Renal pelvis (tissue), 4 donors: ENCODE measurements around the gene TMEM119. TPM values are rescaled to one million over a fixed set of nuclear protein-coding genes. Genes with fewer than 3 reads are reported as not detected.
"Not testable (repeated sequence)": the region's sequence is repeated elsewhere in the genome, so short reads cannot be mapped to it uniquely, and the experiment has no call there.

Experiments
- DNase-seq: peaks from one replicate; pipeline ENCODE4 v3.0.0-alpha.2; 2013
- polyA plus RNA-seq, 3 donors: library from polyadenylated mRNA; unstranded; fragments of 120-200 nt; gene quantifications; one replicate each; pipeline ENCODE4 v1.2.1, GENCODE V29; 2013; ENCODE audit not compliant: insufficient read length in 3 of 3

TMEM119 gene
- polyA plus RNA-seq, 3 donors, result 15.3 to 25.2 (median 16.7) TPM

DNA sequence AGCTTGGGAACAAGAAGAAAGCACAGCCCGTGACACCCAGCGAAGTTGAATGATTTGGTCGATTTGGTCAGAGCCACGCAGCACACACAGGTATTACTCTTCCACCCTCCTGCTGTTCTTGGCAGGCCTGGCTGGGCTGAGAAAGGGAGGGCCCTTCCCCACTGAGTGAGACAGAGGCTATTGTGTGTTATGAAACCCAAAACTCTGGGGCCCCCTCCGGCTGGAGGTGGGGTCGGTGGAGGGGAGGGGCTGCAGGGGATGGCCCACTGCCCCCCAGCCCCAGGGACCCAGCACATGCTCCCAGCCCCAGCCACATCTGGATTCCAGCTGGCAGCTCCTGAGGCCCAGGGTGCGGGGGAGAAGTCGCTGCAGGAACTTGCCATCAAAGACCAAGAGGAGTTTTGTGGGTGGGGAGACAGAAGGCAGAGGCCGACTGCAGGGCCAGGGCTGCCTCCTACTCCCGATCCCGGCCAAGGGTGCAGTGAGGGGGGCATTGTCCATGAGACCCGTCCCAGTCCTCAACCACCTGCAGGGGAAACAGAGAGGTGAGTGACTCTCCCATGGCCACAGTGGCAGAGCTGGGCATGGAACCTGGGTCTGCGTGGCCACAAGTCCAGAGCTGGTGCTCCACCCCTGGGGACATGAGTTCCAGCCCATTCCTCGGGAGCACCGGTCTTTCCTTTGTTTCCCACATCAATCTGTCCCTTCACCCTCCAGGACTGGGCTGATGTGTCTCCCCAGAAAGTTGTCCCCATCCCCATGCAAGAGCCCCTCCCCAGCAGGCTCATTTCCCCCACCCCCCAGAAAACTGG is 8.7 kb downstream of the TMEM119 start:
- DNase-seq, result peak; percentile 62

DNA sequence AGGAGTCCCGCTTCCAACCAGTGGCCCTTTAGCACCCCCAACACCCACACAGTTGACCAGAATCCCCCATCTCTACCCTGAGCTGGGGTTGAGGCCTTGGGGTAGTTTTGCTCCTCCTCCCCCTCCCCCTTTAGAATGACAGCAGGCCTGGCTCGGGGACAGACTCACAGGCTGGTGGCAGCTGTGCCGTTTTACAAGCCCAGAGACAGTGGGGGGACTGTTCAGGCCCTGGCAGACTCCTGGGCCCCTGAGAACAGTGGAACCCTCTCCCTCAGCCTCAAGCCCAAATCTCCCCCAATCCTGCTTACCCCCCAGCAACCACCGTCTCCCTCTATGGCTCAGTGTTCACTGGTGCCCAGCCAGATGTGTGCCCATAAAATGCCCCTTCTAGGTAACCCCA is 10.1 kb downstream of the TMEM119 start:
- no peak for DNase-seq

GRCh38 chr12:108586306-108586705 is 11.6 kb downstream of the TMEM119 start:
- no peak for DNase-seq

GRCh38 chr12:108585864-108586263 is 12.0 kb downstream of the TMEM119 start:
- DNase-seq, result no peak

DNA sequence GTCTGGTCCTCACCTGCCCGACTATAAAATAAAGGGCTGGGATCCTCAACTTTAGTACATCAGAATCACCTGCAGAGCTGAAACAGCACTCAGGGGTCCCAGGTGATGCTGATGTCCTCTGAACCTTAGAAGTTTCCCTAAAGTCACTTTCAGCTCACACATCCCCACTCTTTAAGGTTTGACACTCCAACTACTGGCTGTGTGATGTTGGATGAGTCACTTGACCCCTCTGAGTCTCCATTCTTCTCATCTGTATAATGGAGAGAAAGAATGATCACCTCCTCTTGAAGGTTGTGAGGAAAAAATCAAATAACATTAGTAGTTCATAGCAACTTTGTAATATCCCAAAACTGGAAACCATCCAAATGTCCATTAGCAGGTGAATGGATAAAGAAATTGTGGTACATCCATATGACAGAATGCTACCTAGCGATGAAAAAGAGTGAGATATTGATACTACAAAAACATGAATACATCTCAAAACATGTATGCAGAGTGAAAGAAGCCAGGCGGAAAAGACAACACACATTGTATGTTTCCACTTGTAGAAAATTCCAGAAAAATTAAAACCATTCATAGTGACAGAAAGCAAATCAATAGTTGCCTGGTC is 13.3 kb downstream of the TMEM119 start:
- DNase-seq, result no peak

DNA sequence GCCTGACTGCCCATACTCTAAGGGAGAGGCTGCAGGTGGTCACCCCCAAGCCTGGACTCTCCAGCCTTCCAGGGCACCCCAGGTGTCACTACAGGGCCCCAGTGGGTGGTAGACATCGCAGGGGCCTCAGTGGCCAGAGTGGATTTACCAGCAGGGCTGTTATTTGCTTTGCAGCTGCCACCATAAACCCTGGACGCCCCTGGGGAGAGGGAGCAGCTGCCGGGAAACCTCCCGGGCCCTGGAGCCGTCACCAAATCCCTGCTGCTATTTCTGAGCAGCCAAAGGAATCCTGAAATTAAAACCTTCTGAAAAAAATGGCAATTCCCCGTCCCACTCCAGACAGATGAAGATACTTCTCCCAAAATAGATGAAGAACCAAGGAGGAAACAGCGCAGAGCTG is 13.9 kb downstream of the TMEM119 start:
- no peak for DNase-seq

- DNase-seq, result no peak
Measured at GRCh38 chr12:108582978-108583770, 14.7 kb downstream of the TMEM119 start.

DNA sequence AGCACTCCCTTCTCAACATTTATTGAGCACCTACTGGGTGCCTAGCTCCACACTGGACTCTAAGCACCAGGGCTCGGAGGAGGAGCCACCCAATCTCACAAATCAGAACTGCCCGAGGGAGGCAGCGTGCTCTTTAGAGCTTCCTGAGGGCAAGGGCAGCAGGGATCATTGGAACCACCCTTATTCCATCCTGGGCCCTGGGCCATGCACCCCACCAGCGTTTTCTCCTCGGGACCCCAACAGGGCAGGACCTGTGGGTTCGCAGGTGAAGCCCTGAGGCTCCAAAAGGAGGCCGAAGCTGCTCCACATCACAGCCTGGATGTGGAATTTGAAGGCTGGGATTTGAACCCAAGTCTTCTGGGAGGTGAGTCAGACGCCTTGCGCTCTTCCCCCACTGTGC is 15.4 kb downstream of the TMEM119 start:
- DNase-seq, result no peak

- DNase-seq, result no peak
Measured at GRCh38 chr12:108581311-108582227, 16.3 kb downstream of the TMEM119 start.

DNA sequence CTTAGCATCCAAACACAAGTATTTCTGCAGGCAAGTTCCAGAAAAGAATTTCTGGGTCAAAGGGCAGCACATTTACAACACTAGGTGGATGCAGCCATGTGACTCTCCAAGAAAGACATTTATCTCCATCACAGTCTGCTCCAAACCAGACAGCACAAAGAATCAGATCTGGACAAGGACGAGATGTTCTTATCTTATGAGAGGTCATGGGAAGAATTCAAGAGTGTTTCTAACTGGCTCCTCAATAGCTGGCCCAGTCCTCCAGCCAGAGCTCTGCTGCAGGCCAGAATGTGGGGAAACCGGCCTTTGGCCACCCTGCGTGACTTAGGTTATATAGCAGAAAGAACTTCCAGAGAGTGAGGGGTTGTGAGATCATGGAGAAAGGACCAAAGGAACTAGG is 17.4 kb downstream of the TMEM119 start:
- no peak for DNase-seq

DNA sequence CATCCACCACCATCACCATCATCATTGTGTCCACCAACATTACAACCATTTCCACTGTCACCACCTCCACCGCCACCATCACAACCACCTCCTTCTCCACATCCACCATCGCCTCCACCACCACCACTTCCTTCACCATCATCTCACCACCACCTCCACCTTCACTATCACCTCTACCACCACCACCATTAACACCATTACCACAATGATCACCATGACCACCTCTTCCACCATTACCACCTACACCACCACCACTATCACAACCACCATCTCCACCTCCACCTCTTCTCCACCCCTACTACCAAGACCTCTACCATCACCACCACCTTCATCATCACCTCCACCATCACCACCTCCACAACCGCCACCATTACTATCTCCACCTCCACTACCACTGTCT is 19.1 kb downstream of the TMEM119 start:
- DNase-seq, result no peak

DNA sequence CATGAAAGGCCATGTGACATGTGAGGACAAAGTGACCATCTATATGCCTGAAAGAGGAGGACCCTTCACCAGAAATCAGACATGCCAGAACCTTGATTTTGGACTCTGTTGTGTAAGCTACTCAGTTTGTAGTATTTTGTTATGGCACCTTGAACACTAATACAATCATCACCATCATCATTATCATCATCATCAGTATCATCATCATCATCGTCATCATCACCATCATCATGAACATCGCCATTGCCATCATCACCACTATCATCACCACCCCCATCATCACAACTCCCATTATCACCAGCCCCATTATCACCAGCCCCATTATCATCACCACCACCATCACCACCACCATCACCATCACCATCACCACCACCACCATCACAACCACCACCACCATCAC is 19.6 kb downstream of the TMEM119 start:
- no peak for DNase-seq

DNA sequence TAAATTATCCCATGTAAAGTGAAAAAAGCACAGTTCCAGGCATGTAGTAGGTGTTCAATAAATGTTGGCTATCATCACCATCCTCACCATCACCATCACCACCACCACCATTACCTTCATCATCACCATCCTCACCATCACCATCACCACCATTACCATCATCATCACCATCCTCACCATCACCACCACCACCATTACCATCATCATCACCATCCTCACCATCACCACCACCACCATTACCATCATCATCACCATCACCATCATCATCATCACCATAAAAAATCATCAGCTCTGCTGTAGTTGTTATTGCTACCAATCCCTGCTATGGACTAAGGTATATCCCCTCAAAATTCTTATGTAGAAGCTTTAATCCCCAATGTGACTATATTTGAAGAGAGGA is 20.4 kb downstream of the TMEM119 start:
- no peak for DNase-seq

- DNase-seq, result no peak
Measured at GRCh38 chr12:108576660-108577234, 21.1 kb downstream of the TMEM119 start.

GRCh38 chr12:108575199-108575912 is 22.5 kb downstream of the TMEM119 start:
- no peak for DNase-seq

GRCh38 chr12:108574276-108574675 is 23.6 kb downstream of the TMEM119 start:
- not testable (repeated sequence) for DNase-seq

DNA sequence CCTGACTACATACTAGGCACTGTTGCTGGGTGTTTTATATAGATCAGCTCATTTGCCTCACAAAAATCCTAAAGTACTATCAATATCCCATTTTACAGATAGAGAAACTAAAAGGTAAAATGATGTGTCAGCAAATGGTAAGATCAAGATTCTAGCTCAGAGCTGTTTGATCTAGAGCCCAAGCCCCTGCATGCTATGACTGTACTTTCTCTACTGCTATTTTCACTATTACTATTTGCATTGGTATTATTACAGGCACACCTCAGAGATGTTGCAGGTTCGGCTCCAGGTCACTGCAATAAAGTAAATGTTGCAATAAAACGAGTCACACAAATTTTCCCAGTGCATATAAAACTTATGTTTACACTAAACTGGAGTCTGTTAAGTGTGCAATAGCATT is 24.6 kb downstream of the TMEM119 start:
- DNase-seq, result no peak

GRCh38 chr12:108572166-108572790 is 25.6 kb downstream of the TMEM119 start:
- no peak for DNase-seq

- DNase-seq, result no peak
Measured at GRCh38 chr12:108571609-108572165, 26.2 kb downstream of the TMEM119 start.
